Brain microvascular endothelial cell (primary cell): Measurements from ENCODE around the gene CRELD1.

Experiments
- DNase-seq: peaks from one replicate; pipeline ENCODE4 v3.0.0-alpha.2; 2020
- H3K27ac ChIP-seq: fragments of 250-450 bp; sonication (Bioruptor Pico); 2 replicates; pipeline ENCODE4 v1.5.1; 2020; ENCODE audit warnings: mild to moderate bottlenecking, moderate library complexity
- H3K27me3 ChIP-seq: fragments of 250-450 bp; sonication (Bioruptor Pico); replicated peaks from 2 replicates; pipeline ENCODE4 v1.5.1; 2020; ENCODE audit warnings: mild to moderate bottlenecking
- H3K36me3 ChIP-seq: fragments of 250-450 bp; sonication (Bioruptor Pico); replicated peaks from 2 replicates; pipeline ENCODE4 v1.5.1; 2020; ENCODE audit warnings: mild to moderate bottlenecking
- H3K4me3 ChIP-seq: 2 replicates; pipeline ENCODE4 v1.5.1; 2011; ENCODE audit warnings: low read depth, mild to moderate bottlenecking, control low read depth, low read length, moderate library complexity
- CTCF ChIP-seq: IDR thresholded peaks from 2 replicates; pipeline ENCODE4 v1.5.1; 2011; ENCODE audit warnings: low read depth, mild to moderate bottlenecking, moderate library complexity, low read length, control low read depth, inconsistent platforms; ENCODE audit errors: missing control alignments
- in situ Hi-C: cut with HindIII; loops from 2 replicates; pipeline ENCODE4 v1.10.0; 2017; ENCODE audit warnings: low sequenced_read_pairs, low pct_ligation_motif_present

Gene CRELD1

GRCh38 chr3:9951126-9951525 is 17.5 kb downstream of the CRELD1 start:
- H3K4me3 ChIP-seq = no peak overlapping the region
- no peak overlapping the region for H3K27ac ChIP-seq
- in situ Hi-C loops = no loop called here

DNA sequence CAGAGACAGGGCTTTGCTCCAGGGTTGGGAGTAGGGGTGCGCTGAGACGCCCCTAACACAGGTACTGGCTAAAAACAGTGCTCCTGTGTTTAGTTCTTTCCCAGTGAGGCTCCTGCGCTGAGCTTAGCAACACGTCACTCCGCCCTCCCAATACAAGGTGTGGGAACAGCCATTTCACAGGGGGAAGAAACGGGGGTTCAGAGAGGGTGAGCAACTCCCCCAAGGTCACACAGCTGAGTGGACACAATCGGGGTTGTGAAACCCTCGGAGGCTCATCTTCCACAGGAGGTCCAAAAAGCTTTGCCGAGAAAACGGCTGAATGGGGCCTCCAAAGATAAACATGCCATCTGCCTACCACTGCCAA is 17.9 kb downstream of the CRELD1 start:
- H3K27me3 ChIP-seq = no peaks in the 10 kb centered on the region
- H3K27ac ChIP-seq = no peak overlapping the region
- no peak for DNase-seq
- no peak for TF ChIP-seq CTCF
- in situ Hi-C loops = no loop called here
- H3K4me3 ChIP-seq = peak overlapping the region; percentile 60
- H3K36me3 ChIP-seq = no peaks in the 10 kb centered on the region

More at GRCh38 chr3:9951126-9951525, 17.5 kb downstream of the CRELD1 start:
- no peak for DNase-seq
- H3K36me3 ChIP-seq = no peaks in the 10 kb centered on the region
- TF ChIP-seq CTCF = no peak
- H3K27me3 ChIP-seq = no peaks in the 10 kb centered on the region

DNA sequence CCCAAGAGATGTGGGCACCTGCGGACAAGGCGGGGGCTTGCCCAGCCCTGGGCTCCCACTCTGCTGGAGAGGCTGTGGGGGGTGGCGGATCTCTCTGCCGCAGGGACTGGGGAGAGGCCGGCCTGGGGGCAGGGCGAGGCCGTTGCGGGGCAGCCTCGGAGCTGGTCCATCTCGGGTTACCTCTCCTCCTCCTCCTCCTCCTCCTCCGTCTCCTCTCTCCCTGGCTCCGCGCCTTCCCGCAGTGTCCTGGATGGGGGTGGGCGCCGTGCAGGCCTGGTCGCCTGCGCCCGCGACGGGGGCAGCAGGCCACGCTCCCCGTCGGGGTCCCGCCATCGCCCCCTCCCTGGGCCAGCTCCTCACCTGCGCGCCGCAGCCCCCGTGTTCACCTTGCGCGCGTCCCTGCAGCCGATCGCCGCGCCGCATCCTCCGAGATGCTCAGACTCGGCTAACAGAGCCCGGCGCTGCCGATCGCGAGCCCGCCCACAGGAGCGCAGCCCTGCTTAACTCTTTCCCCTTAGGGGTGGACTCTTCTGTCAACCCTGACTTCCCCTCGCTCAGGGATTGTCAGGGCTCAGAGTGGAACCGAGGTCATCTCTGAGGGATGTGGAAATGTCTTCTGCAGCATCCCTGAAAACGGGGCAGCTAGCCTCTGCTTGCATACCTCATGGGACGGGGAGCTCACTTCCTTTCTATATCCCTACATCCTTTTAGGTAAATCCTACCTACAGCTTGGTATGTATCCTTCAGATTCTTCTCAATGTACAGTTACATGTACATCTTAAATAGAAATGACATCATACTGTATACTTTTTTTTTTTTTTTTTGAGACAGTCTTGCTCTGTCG is 18.6 kb downstream of the CRELD1 start, which contains the start of gene PRRT3:
TSS of gene PRRT3 (minus strand) at position 447 of the 844 bp plus-strand sequence. CDS start 2,293 bp downstream, outside the sequence.
- TF ChIP-seq CTCF = no peak
- peak; percentile 29 for DNase-seq
- Histone ChIP-seq H3K36me3 (no peaks in the 10 kb centered on the region), H3K27ac (no peak within 1 kb of the TSS), H3K27me3 (no peaks in the 10 kb centered on the region), H3K4me3 (peak within 1 kb of the TSS; percentile 60)
- in situ Hi-C loops = no loop called here

DNA sequence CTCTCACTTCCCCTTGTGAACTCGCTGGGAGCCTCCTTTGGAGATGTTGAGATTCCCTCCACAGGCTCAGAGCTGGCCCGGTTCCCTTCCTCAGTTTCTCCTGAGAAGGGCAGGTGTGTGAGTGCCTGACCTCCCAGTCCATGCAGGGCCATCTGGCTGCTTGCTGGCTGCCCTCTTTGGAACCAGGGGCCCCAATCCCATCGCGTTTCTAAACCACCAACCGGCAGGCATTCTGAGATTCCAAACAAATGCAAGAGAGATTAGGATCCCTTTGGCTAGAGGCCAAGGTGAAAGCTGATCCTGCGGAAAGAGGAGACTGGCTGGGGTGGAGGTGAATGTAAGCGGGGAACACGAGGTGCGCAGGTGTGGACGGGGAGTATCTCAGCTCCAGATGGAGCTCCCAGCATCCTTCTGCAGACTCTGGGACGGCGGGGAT is 21.5 kb downstream of the CRELD1 start:
- DNase-seq = no peak
- Histone ChIP-seq H3K27me3 (no peaks in the 10 kb centered on the region), H3K4me3 (no peak overlapping the region), H3K27ac (no peak overlapping the region), H3K36me3 (no peaks in the 10 kb centered on the region)
- in situ Hi-C loops = no loop called here
- TF ChIP-seq CTCF = no peak

DNA sequence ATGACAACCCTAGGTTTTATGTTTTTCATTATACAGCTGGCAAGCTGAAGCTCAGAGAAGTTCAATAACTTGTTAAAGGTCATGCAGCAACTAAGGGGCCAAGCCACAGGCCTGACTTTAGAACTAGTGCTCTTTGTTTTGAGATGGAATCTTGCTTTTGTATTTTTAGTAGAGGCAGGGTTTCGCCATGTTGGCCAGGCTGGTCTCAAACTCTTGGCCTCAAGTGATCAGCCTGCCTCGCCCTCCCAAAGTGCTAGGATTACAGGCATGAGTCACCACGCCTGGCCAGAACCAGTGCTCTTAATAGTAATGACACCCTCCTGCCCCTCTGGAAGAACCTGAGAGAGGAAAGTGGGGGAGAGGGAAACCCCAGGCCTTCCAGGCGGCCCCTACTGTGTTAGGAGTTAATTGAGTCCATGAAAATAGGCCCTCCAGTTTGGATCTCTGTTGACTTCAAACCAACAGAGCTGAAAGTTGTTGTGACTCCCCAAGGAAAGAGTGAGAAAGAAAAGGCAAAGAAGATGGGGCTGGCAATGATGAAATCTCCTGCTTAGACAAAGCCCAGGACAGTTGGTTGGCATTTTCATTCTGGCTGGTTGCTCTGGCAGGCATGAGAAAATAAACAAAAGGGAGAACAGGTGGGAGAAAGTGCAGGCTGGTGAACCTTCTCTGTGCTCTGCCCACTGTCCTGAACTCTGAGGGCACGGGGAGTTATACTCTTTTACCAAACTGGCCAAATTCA is 22.1 kb downstream of the CRELD1 start:
- no peak for TF ChIP-seq CTCF
- Histone ChIP-seq H3K4me3 (no peak overlapping the region), H3K27ac (no peak overlapping the region), H3K36me3 (no peaks in the 10 kb centered on the region), H3K27me3 (no peaks in the 10 kb centered on the region)
- DNase-seq = no peak
- in situ Hi-C loops = no loop called here
